Activated CD8-positive, alpha-beta T cell treated with anti-CD3 and anti-CD28 coated beads for 36 hours (primary cell): ENCODE results near the gene ORAI2. TPM values are rescaled to one million over a fixed set of nuclear protein-coding genes. Genes with fewer than 3 reads are reported as not detected.

Experiments used
- ATAC-seq: fragments of 200-7000 bp; cut with Tn5 transposase; one replicate; pipeline ENCODE4 v1.10.0; 2021; ENCODE audit warnings: mild to moderate bottlenecking, moderate library complexity
- CTCF ChIA-PET: fragments of 350-600 bp; sonication (Branson Sonifier 250); formaldehyde crosslinking; loops from one replicate; lab custom pipeline; 2021; ENCODE audit warnings: antibody characterized with exemption; lab: Charles Lee
- POLR2A ChIA-PET: fragments of 350-600 bp; sonication (Branson Sonifier 250); formaldehyde crosslinking; loops from one replicate; lab custom pipeline; 2021; ENCODE audit warnings: antibody characterized with exemption; lab: Charles Lee
- DNase-seq: peaks from one replicate; pipeline ENCODE4 v3.0.0-alpha.2; 2020
- H3K27ac Mint-ChIP-seq: one replicate; pipeline ENCODE4 v1.8.0; 2021; ENCODE audit warnings: mild to moderate bottlenecking, mixed read lengths
- H3K27me3 Mint-ChIP-seq: one replicate; pipeline ENCODE4 v1.8.0; 2021; ENCODE audit warnings: mixed read lengths
- H3K36me3 Mint-ChIP-seq: one replicate; pipeline ENCODE4 v1.8.0; 2021; ENCODE audit warnings: low read depth, mixed read lengths
- H3K4me1 Mint-ChIP-seq: one replicate; pipeline ENCODE4 v1.8.0; 2021; ENCODE audit warnings: low read depth, mixed read lengths
- H3K4me3 Mint-ChIP-seq: one replicate; pipeline ENCODE4 v1.8.0; 2021; ENCODE audit warnings: mild to moderate bottlenecking, moderate library complexity, mixed read lengths
- H3K9me3 Mint-ChIP-seq: one replicate; pipeline ENCODE4 v1.8.0; 2021; ENCODE audit warnings: mixed read lengths
- intact Hi-C: fragments of 100-400 bp; cut with micrococcal nuclease; formaldehyde crosslinking; loops from one replicate; pipeline ENCODE4 v1.10.0; 2022
- total RNA-seq, 2 experiments: library from RNA; stranded (reverse); gene quantifications; one replicate each; pipeline ENCODE4 v1.2.3, GENCODE V29; 2021
- TF ChIP-seq, protein P1 (sequence below): fragments of 200-600 bp; IDR thresholded peaks from one replicate; pipeline ENCODE4 v1.8.0; 2022; ENCODE audit warnings: antibody characterized with exemption, mild to moderate bottlenecking

ORAI2 gene
- total RNA-seq, 2 experiments from 2014 or later, result 29.4 to 35.8 TPM

DNA sequence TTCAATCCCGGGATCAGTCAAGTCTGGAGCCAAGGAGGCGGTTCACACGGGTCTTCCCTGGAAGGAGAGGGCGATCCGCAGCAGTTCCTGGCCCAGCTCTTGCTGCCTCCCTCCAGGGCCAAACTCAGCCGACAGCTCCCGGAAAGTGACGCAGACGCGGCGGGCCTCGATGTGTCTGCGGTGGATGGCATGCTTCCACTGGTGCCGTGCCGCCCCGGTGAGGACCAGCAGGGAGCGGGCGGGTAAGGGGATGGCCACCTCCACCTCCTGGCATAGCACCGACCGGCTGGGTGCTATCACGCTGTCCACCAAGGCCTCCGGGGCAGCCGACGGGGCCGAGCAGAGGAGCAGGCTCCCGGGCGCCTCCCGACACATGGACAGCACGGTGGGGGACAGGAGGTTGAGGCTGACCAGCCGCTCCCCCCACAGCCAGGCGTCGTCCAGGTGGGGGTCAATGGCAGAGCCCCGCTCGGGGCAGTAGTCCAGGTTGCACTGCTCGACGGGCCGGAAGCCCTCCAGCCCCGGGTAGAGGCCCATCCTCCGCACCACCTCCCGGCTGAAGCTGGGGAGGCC lies 24.1 kb downstream of the ORAI2 start:
- intact Hi-C loops, result loop anchor here (10.0 kb wide), 1 partner anchor 173 kb away; the partner anchor contains the start of gene SH2B2
- Mint-ChIP-seq H3K4me1 (peaks cover 7% of the 10 kb centered on the region), H3K4me3 (no peak overlapping the region), H3K9me3 (no peaks in the 10 kb centered on the region), H3K27me3 (no peaks in the 10 kb centered on the region), H3K36me3 (peaks cover 2% of the 10 kb centered on the region), H3K27ac (no peak overlapping the region)
- ChIA-PET POLR2A (interaction anchor here (0.9 kb wide), 1 partner anchor 10 kb away, joined by 3 read pairs; no protein-coding TSS in a partner anchor), CTCF (interaction anchor here (1.2 kb wide), 1 partner anchor 13 kb away, joined by 3 read pairs; no protein-coding TSS in a partner anchor)
- no peak for DNase-seq
- TF ChIP-seq, protein P1, sequence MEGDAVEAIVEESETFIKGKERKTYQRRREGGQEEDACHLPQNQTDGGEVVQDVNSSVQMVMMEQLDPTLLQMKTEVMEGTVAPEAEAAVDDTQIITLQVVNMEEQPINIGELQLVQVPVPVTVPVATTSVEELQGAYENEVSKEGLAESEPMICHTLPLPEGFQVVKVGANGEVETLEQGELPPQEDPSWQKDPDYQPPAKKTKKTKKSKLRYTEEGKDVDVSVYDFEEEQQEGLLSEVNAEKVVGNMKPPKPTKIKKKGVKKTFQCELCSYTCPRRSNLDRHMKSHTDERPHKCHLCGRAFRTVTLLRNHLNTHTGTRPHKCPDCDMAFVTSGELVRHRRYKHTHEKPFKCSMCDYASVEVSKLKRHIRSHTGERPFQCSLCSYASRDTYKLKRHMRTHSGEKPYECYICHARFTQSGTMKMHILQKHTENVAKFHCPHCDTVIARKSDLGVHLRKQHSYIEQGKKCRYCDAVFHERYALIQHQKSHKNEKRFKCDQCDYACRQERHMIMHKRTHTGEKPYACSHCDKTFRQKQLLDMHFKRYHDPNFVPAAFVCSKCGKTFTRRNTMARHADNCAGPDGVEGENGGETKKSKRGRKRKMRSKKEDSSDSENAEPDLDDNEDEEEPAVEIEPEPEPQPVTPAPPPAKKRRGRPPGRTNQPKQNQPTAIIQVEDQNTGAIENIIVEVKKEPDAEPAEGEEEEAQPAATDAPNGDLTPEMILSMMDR, result no peak
- no peak for ATAC-seq

DNA sequence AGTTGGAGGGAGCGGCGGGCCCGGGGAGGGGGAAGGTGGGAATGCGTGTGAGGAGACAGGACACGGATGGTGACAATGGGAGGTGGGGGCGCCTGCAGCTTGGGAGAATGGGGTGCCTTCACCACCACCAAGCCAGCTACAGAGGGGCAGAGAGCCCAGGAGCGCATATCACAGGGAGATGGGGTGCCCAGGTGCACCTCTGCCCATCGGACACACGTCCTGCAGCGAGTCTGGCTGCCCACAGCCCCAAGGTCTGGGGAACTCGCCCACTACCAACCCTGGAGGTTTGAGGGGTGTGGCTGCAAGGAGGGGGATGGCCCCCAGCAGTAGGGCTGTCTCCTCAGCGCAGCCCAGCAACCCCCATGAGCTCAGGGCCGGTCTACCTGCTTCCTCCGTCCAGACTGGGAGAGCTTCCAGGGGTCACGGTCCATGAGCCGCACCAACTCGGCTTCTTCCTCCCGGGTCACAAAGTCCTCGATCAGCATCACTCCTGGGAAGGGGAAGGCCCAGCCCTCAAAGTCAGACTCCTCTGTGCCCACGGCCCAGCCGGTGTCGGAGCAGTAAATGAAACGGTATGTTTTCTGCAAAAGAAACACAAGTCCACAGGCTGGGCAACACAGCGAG lies 26.0 kb downstream of the ORAI2 start:
- POLR2A ChIA-PET, result interaction anchor here (0.6 to 0.7 kb wide), 2 partner anchors 15 to 1486 kb away, joined by 3 read pairs; no protein-coding TSS in a partner anchor
- CTCF ChIA-PET, result no interaction called here
- Mint-ChIP-seq H3K27me3 (no peaks in the 10 kb centered on the region), H3K4me3 (no peak overlapping the region), H3K36me3 (peaks cover 4% of the 10 kb centered on the region), H3K4me1 (peaks cover 17% of the 10 kb centered on the region), H3K27ac (no peak overlapping the region), H3K9me3 (no peaks in the 10 kb centered on the region)
- no peak for DNase-seq
- intact Hi-C loops, result loop anchor here (10.0 kb wide), 1 partner anchor 175 kb away; the partner anchor contains the start of gene SH2B2
- TF ChIP-seq, protein P1, result no peak
- ATAC-seq, result no peak

- no peak for ATAC-seq
- TF ChIP-seq, protein P1, result no peak
- Mint-ChIP-seq H3K4me1 (peaks cover 17% of the 10 kb centered on the region), H3K27me3 (no peaks in the 10 kb centered on the region), H3K4me3 (no peak overlapping the region), H3K9me3 (no peaks in the 10 kb centered on the region), H3K27ac (no peak overlapping the region), H3K36me3 (peaks cover 4% of the 10 kb centered on the region)
- intact Hi-C loops, result loop anchor here (5.0 kb wide), 1 partner anchor 48 kb away; no protein-coding TSS in a partner anchor
- ChIA-PET CTCF (interaction anchor here (0.8 kb wide), 1 partner anchor 48 kb away, joined by 3 read pairs; no protein-coding TSS in a partner anchor), POLR2A (no interaction called here)
- DNase-seq, result no peak
Measured at GRCh38 chr7:102460467-102460866, 27.1 kb downstream of the ORAI2 start.

DNA sequence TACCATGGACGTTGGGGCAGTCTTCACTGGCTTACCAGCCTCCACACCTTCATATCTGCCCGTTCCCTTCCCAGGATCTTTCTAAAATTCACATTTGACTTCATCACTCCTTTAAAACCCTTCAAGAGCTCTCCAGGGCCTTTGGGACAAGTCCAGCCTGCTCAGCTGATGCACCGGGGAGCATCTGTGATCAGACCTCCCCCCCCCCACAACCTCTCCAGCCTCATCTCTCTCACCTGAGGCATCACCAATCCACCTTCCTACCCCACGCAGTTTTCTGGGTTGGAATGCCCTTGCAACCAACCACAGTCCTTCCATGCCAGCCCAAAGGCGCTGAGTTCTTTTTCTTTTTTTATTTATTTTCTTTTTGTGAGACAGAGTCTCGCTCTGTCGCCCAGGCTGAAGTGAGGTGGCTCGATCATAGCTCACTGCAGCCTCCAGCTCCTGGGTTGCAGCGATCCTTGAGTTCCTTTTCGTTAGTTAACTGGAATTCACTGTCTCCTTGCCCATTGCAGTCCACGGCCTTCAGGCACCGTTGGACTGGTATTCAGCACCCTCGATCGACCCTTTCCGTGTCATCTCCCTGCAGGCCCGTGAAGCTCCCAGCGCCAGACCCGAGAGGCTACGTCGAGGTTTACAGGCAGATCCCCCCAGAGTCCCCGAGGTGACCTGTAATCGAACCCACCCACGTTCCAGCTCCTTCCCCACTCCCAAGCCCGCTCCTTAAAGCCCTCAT lies 30.6 kb downstream of the ORAI2 start:
- TF ChIP-seq, protein P1, result no peak
- CTCF ChIA-PET, result interaction anchor here (0.7 to 2.1 kb wide), 6 partner anchors 29 to 68 kb away, joined by 3 to 8 read pairs (median 3); partner anchors contain the start of gene PRKRIP1
- Mint-ChIP-seq H3K9me3 (no peaks in the 10 kb centered on the region), H3K4me1 (peaks cover 30% of the 10 kb centered on the region), H3K36me3 (peaks cover 4% of the 10 kb centered on the region), H3K27me3 (no peaks in the 10 kb centered on the region), H3K4me3 (peak overlapping the region; percentile 94), H3K27ac (peak overlapping the region; percentile 86)
- DNase-seq (peak; percentile 29), ATAC-seq (peak; percentile 1)
- POLR2A ChIA-PET, result interaction anchor here (0.5 to 3.5 kb wide), 10 partner anchors 10 to 176 kb away, joined by 3 to 17 read pairs (median 3); partner anchors contain the start of gene PRKRIP1
- intact Hi-C loops, result loop anchor here (5.0 kb wide), 1 partner anchor 52 kb away; no protein-coding TSS in a partner anchor
